Activated effector memory CD4-positive, alpha-beta T cell treated with Interleukin-2 at 50 U/mL for 16 hours (primary cell): Measurements from ENCODE around the gene SEMA3E.
"Not testable (repeated sequence)": the region's sequence is repeated elsewhere in the genome, so short reads cannot be mapped to it uniquely, and the experiment has no call there.

Experiments used
- DNase-seq: peaks from one replicate; pipeline ENCODE4 v3.0.0-alpha.2; 2020

The SEMA3E gene

DNA sequence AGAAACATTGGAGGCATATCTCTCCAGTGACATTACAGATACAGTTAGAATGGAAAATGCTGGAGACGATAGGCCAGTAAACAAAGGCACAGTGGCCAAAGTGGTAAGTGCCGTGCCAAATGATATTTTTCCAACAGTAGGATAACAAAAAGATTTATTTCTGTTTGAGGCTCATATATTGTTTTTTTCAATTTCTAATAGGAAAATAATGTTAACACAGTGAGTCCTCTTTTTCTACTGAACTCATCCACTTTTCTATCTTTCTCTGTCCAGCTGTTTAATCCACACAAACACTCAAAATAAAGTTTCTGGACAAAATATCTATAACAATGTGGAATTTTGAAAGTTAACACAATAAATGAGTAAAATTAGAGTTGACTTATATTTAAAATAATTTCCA is 201.3 kb downstream of the SEMA3E start:
- no peak for DNase-seq

DNA sequence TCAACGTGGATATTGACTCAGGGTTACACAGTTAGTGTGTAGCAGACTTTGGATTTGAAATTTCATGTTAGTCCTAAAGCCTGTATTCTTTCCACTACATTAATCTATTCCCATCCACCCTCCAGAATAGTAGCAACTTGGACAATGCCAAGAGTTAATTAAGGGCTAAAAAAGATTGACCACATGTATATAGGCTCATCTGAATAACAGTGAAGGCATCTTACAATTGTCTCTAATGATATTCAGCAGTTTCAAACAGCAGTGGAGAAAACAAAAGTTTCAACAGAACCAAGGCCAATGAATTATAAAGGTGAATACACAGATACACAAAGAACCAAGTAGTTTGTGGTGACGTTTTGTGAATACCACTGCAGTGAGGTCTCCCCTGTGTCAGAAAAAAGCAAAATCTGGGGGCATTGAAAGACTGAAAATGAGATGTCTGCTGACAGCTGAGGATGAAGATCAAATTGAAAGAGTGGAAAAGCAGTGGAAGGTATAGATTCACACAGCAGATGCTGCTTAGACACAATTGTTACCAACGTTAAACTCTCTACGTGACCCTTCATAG is 202.8 kb downstream of the SEMA3E start:
- DNase-seq: no peak

DNA sequence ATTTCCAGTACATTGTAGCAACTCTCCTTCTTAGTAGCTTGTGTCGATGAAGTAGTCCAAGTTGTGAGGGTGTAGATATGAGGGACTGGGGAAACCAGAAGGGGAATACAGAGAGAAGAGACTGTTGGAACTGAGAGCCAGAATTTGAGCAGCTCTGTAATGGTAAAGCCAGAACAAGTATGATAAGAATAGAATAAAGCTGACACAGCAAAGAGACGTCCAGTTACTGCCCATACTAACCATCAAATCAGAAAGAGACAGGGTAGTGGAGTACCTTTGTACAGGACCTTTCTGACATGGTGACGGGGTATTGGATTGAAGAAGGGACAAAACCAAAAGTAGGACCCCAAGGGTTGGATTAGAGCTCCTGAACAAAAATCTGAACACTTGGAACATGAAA is 206.0 kb downstream of the SEMA3E start:
- DNase-seq: no peak

DNA sequence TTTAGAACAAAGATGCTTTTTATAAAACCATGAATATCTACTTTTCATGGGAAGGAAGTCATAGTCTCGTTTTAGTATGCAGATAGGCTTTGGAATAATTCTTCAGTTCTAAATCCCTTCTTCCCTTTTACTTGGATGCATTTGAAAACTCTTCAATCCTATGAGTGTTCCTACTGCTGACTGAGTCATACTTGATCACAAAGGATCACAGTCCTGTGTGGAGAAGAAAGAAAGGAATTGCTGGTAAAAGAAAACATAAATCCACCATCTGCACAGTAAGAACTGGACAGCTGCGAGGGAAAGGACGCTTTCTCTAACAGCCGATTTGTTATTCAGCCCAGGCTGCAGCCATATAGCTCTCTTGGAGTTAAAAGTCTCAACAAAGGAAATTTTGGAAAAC is 209.9 kb downstream of the SEMA3E start:
- no peak for DNase-seq

DNA sequence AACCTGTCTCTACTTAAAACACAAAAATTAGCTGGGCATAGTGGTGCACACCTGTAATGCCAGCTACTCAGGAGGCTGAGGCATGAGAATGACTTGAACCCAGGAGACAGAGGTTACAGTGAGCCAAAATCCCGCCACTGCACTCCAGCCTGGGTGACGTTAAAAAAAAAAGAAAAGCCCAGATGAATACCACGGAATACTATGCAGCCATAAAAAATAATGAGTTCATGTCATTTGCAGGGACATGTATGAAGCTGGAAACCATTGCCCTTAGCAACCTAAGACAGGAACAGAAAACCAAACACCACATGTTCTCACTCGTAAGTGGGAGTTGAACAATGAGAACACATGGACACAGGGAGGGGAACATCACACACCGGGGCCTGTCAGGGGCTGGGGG is 218.7 kb downstream of the SEMA3E start:
- not testable (repeated sequence) for DNase-seq

DNA sequence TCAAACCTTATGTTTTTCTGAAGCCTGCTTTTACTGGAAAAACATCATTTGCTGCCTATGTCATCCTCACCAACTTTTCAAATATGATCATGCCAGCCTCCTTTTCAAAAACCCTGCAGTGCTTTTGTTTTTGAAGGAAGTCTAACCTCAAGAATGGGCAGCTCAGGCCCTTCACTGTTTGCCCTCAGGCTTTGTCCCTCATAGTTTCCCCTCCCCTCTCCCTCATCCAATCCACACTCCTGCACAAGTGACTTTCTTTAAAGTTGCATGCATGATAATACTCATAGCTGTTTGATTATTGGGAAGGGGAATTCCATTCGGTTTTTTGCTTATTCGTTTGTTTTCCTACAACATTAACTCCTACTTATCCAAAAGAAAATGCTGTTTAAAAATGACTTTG is 219.4 kb downstream of the SEMA3E start:
- DNase-seq: no peak

DNA sequence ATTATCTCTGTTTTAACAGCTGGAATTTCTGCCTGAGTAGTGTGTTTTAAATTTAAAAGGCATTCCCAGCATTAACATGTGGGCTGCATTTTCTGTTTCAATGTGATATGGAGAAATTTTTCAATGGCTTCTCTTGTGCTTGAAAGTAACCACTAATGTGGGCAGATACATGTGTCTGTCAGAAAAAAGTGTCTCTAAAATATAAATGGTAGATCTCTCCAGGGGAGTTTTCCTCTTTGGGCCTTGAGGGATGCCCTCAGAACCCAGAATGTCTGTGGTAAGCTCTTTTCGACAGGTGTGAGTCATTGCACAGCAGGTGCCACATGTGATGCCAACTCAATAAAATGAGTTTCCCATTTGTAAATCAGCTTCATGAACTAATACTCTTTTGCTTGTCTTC is 221.1 kb downstream of the SEMA3E start:
- DNase-seq: no peak

DNA sequence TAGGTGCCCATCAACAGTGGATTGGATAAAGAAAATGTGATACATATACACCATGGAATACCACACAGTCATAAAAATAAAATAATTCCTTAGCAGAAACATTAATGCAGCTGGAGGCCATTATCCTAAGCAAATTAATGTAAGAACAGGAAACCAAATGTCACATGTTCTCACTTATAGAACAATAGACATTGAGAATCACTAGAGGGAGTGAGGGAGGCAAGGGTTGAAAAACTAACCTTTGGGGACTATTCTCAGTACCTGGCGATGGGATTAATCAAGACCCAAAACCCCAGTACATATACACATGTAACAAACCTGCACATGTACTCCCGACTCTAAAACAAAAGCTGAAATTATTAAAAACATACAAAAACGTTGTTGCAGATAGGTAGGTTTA is 222.6 kb downstream of the SEMA3E start:
- no peak for DNase-seq

DNA sequence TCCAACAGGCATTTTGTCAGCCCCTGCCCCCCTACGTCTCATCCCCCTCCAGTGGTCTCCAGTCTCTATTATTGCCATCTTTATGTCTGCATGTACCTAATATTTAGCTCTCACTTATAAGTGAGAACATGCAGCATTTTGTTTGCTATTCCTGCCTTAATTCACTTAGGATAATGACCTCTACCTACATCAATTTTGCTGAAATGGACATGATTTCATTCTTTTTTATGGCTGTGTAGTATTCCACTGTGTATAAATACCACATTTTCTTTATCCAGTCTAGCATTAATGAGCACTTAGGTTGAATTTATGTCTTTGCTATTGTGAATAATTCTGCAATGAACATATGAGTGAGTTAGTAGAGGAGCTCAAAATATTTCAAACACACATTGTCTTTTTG is 229.9 kb downstream of the SEMA3E start:
- DNase-seq: no peak

DNA sequence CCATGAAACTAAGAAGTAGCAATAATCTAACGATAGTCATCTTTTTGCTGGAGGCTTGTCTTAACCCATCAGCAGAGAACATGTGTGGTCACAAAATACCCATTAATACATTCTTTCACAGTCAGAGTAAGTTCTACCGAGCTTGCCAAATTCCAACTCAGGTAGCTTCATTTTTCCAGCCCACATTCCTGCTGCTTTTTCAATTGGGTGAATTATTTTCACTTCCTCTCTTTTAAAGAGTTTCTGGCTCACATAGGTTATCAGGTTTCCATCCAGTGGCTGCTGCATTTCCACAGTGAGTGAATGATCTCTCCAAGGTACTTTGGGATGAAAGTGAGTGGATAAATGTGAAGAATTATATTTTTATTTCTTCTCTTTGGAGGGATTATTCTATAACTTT is 233.1 kb downstream of the SEMA3E start:
- DNase-seq: no peak

DNA sequence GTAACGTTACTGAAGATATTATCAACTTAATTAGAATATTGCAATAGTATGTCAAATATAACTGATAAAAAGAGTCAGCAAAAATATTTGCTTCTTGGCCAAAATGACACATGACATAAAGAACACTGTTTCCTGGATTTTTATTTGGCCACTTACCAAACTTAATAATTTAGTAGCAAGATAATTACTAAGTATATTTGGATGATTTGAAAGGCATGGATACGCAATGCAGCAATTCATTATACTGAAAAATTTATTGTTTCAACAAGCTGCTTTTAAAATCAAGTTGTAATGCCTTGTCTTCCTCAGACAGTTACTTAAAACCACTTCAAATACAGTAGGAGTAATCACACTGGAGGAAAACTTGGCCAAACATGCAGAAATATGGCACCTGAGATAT is 234.0 kb downstream of the SEMA3E start:
- no peak for DNase-seq

DNA sequence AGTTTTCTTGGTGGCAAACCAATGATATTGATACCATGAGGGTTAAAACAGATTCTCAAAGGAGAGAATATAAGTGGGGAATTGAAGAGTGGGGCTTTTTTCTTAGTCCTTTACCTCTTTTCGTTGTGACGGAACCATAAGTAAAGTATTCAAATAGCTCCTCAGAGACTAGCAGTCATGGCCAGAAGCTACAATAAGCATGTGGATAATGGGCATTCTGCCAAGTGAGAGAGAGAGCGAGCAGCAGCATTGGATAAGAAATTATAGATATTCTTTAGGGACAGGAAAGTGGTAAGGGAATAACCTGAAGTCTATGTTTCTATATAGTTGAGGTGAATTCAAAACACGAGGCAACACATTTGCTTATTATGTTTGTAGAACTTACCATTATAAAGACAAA is 235.1 kb downstream of the SEMA3E start:
- no peak for DNase-seq

DNA sequence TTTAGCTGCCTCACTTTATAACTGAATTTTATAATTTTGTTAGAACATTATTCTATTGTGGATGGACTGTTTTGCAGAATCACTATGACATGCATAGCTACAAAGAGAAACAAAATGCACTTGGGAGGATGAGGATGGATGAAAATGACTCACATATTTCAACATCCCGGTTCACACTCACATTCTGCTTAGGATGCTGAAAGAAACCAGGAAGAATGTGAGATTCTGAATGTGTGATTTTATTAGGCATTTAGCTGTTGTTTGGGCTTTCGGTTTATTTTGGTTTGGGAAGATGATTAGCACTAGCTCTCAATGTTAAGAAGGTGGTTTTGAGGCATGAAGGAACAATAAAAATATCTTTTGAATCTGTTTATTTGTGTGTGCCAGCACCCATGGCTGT is 235.5 kb downstream of the SEMA3E start:
- no peak for DNase-seq

DNA sequence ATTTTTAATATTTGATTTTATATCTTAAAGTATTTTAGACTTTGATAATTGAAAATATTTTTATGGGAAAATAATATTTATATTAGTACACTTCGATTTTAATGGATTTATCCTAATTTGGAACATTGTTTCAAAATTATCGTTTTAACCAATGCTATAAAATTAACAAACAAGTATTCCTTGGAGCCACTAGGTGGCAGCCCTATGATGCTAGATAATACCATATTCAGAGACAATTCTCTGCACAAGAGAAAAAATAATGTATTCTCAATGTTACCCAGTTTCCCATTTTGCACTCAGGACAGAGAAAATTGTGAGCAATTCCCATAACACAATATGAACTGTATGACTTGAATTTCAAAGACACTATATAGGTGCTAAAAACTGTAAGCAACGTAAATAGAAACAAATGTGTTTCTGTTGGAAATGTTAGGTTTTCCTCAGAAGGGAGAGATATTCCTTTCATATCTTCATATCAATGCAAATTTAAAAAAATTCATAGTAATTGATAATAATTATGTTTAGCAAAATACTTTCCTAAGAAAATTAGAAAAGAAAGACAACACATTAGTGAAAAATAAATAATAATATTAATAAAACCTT is 237.8 kb downstream of the SEMA3E start:
- DNase-seq: no peak

DNA sequence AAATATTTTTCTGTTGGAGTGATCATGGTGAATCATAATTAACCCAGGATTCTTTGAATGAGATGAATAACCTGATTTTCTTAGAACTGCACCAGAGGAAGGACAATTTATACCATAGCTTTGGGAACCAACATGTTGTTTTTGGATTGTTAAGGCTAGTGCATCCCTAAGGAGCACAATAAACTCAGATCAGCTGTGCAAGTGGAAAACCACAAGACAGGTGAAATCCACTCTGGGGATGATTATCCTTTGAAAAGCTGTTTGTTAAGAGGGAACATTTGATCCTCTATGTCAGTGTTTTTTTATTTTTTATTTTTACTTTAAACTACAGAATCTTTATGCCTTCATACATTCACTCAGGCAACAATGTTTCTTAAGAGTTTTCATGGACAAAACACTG is 254.2 kb downstream of the SEMA3E start:
- DNase-seq: no peak

DNA sequence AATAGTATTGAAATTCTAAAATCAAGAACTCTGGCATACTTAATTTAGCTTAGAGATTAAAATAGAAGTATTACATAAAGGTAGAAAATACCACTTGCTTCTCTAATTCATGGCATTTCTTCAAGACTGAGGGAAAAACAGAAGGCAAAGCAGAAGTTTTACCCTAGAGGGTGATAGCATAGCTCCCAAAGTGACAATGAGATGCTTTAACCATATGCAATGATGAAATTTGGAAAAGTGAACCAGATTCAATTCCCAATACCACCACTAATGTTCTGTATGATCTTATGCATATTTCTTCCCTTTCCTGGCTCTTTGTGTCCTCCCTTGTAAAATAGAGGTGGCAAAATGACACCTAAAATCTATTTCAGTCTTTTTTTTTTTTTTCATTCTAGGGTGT is 260.5 kb downstream of the SEMA3E start:
- DNase-seq: no peak

DNA sequence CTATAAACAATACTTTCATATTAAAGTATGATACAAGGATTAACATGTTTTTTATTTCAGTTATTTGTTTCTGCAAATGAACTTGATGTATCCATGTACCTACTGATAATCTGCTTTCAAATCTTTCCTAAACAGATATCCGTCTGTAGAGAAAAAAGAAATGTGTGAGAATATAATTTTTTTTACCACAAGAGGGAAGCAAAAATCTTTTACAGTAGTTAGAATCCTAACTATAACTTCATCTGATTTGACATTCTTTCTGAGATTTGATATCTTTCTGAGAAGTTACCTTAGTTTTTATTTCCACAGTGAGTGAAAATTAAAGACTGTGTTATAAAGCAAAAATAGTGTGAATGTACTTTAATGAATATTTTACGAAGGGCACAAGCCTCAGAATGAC is 282.3 kb downstream of the SEMA3E start:
- no peak for DNase-seq

DNA sequence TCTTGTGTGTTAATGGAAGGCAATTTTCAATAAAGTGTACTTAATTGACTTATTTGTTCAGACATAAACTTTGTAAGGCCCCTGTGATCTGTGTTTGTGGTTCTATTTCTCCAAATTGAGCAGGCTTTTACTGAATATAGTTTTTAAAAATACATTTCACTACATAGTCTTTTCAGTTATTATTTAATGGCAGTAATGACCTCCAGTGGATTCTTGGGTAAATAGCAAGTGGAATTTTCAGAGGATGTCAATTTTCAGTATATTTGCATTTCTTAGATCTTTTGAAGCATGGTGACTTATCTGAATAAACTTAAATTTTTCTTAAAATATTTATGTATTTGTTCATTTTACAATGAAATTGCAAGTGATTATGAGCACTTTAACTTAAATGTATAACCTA is 283.2 kb downstream of the SEMA3E start:
- DNase-seq: no peak

DNA sequence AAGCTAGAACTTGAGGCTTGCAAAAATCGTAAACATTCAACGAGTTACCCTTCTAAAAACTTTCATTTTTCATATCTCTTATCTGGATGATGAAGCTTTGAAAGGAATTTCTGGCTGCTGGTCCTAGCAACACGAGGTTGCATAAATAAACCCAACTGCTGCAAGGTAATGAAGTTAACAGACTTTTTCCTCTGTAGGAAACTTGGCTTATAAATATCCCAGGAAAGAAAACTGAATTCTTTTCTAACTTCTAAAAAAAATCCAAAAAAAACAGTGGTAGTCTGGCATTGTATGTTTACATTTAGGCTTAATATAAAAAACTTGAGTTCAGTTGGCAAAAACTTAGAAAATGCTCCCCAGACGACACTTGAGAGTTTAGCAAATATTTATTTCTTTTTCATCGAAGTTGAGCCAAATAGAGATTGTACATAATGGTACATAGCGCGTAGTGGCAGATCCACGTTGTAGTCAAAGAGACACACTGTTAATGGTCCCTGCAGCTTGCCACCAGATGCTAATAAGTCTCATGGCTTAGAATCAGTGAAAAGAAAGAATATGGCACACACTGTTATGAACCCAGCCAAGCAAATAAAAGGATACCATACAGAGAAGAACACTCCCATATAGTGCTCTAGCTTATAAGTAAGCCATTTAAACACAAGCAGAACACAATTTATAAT is 285.9 kb downstream of the SEMA3E start:
- DNase-seq: no peak

DNA sequence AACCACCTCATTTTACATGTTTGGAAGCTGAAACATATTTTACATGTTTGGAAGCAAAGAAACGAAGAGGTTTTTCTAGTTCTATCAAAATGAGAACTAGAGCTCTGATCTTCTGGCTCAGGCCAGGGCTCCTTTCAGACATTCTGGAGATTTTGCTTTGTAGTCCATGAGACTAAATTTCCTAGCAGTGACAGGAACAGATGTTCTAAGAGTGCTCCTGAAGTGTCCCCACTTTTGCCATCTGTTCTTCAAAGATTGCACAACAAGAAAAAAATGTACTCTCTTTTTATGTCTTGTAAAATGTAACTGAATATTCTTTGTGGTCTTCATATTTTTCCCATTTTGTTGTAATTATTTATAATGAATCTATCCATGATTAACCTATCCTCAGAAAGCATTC is 289.8 kb downstream of the SEMA3E start:
- DNase-seq: no peak

DNA sequence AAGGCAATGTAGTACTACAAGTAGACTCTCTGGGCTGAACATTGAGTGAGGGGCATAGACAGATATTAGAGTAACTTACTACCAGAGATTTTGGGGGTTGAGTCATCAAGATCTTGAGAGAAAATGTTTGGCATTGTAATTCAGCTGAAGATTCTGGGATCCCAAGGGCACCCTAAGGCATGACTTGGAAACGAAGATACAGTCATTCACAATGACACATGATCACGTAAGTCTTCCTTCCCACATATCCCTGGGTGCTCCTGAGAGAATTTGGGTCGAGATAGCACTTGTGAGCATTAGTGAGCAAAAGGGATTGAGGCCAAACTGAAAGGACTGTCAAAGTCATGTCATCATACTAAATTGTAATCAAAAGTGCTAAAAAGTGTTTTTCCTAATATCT is 293.8 kb downstream of the SEMA3E start:
- no peak for DNase-seq

DNA sequence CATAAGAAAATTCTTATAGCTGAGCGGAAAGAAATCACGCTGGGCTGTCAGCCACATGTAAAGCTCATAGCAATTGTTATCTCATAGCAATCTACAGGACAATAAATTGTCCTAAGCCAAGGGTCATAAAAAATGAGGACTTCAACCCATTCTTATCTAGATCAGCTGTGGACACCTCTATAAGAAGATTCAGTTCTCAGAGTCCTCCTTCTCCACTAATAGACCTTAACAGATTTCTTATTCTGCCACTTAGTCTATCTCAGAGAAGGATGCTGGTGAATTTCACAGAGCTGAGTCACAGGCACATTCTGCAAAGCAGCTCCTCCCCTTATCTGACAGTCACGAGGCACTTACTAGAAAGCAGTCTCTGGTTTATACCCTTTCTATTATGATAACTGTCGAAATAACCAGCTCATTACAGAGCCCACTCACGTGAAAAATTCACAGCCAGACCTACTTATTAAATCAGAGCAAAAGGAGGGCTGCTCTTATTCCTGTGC is 300.9 kb downstream of the SEMA3E start:
- no peak for DNase-seq

DNA sequence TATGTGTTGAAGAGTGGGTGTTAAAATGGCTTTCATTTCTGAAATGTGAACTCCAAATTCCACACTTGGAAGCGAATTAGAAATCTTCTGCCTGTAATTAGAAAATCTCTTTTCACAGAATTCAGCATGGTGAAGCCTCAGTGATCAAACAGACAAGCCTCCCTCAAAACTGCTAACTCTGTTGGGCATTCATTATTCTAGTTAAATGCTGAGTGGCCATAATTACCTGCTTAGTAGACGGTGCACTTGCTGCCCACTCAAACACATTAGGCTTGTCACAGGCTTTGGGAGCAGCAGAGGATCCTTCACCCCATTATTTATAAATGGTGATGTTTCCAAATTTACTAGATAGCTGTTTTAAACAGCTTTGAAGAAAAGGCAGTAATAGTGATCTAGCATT is 309.0 kb downstream of the SEMA3E start:
- no peak for DNase-seq

DNA sequence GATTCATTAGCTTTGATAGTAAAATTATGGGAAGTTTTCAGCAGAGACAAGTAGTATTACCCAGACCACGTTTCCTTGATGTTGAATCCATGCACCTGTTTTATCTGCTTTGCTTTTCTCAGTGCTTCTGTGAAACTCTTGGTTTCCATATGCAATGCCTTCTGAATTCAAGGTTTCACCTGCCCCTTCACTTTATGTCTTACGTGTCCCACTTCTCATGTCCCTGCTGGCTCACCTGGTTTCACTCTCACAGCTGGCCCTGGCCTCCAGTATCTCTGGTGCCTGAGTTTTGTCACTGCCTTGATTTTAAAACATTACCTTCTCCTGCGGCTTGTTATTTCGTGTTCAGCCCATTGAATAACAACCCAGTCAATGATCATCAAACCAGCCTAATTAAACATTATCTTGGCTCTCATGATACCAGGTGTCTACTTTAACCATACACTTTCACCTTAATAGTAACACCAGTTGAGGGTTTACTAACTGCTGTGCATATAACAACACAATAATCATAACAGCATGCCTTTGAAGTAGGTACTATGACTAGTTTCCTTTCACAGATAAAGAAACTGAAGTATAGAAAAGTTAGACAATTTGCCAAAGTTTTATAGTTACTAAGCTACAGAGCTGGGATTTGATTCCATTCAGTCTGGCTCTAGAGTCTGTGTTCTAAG is 310.5 kb downstream of the SEMA3E start:
- no peak for DNase-seq
